Fibroblast of lung (primary cell): ENCODE data around the gene EBF4.

Experiments
- EZH2 ChIP-seq: IDR thresholded peaks from 2 replicates; pipeline ENCODE4 v1.5.1; 2012; ENCODE audit warnings: low read length, control low read depth, mild to moderate bottlenecking; ENCODE audit errors: missing control alignments
- TF ChIP-seq, protein P1 (sequence below), 2 donors: IDR thresholded peaks in 1 of 2; conservative IDR thresholded peaks in 1 of 2; 1 replicate in 1 of 2; 2 replicates in 1 of 2; pipeline ENCODE4 v1.5.1; 2011 to 2012; ENCODE audit warnings: low read length in 2 of 2, control low read depth in 1 of 2, inconsistent platforms in 1 of 2, low read depth in 1 of 2, mild to moderate bottlenecking in 1 of 2

DNA sequence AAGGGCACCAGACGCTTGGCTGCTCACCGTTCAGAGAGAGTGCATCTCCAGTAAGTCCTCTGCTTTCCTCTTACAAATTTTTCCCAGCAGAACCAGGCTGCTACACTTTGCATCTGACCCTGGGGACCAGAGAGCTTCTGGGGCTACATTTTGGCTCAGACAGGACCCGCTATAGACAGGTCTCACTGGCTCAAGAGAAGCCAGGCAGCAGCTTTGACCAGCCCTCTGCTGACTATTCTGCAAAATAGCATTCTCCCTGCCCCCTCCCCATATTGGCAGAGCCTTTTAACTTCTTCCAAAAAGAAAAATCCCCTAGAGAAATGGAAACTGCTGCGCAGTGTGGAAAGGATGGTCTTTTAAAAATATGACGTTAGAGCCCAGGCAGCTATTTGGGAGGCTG lies 70.6 kb downstream of the EBF4 start:
- TF ChIP-seq, protein P1, sequence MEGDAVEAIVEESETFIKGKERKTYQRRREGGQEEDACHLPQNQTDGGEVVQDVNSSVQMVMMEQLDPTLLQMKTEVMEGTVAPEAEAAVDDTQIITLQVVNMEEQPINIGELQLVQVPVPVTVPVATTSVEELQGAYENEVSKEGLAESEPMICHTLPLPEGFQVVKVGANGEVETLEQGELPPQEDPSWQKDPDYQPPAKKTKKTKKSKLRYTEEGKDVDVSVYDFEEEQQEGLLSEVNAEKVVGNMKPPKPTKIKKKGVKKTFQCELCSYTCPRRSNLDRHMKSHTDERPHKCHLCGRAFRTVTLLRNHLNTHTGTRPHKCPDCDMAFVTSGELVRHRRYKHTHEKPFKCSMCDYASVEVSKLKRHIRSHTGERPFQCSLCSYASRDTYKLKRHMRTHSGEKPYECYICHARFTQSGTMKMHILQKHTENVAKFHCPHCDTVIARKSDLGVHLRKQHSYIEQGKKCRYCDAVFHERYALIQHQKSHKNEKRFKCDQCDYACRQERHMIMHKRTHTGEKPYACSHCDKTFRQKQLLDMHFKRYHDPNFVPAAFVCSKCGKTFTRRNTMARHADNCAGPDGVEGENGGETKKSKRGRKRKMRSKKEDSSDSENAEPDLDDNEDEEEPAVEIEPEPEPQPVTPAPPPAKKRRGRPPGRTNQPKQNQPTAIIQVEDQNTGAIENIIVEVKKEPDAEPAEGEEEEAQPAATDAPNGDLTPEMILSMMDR (conservative IDR thresholded peaks at IDR 0.05 in 1 of 2, IDR thresholded peaks at IDR 0.05 in 1 of 2; ENCODE audit: low read depth in 1 of 2, low read length in 2 of 2) = no peak
- no peak for TF ChIP-seq EZH2
